NCI-H524 treated with DMSO at 0.1 percent for 48 hours (cell line): ENCODE results near the gene CCDC57.
A peak's percentile ranks its signal among the peaks of the same experiment; 100 is the strongest.

ENCODE experiments used
- DNase-seq: peaks from one replicate; lab custom pipeline; 2025; lab: John Stamatoyannopoulos, UW

CCDC57 gene

DNA sequence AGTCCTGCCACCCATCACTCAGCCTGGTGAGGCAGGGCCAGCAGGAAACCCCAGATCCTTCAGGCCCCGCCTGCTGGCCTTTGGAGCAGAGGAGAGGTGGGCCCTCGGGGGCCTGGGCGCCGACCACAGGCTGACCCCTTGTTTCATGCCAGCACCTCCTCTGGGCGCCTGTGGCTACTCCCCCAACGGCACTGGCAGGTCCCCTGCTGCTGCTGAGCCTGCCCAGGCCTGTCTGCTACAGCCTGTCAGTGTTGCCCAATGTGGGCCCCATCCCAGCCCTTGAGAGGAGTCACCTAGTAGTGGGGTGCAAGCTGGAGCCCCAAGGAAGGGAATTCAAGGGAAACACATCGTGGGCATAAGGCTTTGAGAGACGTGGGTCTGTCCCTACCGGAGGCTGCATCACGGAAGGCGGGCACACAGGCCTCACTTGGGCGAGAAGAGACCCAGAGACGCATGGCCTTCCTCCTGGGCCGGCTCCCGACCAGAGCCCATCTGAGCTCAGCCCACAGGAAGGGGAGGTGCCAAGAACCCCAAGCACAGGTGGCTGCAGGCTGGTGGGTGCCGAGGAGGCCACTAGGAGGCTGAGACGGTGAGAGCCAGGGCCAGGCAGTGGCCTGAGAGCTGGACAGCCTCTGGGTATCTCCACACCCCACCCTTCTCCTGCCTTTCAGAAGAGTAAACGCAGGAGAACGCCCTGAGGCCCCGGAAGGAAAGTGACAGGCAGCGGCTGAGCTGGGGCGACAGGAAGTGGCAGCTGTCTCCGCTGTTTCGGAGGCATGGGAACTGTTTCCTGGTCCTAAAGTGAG is 106.6 kb downstream of the CCDC57 start:
- peak; percentile 49 for DNase-seq

DNA sequence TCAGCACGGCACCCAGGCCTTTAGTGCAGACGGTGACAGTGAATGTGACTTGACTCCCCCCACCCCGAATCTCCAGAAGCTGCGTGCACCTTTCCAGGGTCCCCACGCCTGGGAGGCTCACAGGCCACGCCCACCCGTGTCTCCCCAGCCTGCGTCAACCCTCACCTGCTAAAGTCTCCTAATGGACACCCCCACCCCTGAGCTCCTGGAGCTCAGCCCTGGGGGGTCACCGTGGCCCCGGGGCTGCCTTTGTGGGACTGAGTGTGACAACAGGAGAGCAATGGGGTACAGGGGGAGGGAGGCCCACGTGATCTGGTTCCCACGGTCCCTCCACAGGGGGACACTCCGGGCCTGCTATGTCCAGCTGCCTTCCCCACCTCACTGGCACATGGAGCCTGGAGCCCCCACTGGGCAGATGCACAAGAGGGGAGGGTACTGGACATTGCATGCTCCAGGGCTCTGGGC is 107.2 kb downstream of the CCDC57 start:
- DNase-seq, result no peak

DNA sequence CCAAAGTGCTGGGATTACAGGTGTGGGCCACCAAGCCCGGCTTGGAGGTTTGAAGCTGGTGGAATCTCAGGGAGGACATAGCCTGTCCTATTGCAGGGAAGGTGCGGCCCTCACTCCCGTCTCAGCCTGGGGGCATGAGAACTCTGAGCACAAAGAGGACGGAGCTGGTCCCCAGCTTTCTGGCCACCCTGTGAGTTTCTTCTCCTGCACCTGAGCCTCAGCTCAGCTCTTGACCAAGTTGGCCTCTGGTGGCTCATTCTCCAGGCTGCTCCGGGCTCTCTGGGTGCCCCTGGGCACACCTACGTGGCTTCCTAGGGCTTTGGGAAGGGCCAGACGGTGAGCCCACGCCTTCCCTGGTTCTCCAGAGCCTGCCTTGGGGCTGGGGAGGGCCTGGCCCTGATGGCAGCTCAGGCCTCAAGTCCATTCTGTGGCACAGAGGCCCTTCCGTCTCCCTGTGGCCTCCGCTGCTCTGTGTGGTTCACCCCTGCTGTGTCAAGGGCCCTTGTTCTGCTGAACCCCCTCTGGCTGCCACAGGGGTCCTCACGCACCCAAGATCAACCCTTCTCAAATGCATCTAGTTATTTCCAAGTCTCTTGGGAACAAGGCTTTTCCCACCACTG is 107.7 kb downstream of the CCDC57 start:
- DNase-seq, result no peak

DNA sequence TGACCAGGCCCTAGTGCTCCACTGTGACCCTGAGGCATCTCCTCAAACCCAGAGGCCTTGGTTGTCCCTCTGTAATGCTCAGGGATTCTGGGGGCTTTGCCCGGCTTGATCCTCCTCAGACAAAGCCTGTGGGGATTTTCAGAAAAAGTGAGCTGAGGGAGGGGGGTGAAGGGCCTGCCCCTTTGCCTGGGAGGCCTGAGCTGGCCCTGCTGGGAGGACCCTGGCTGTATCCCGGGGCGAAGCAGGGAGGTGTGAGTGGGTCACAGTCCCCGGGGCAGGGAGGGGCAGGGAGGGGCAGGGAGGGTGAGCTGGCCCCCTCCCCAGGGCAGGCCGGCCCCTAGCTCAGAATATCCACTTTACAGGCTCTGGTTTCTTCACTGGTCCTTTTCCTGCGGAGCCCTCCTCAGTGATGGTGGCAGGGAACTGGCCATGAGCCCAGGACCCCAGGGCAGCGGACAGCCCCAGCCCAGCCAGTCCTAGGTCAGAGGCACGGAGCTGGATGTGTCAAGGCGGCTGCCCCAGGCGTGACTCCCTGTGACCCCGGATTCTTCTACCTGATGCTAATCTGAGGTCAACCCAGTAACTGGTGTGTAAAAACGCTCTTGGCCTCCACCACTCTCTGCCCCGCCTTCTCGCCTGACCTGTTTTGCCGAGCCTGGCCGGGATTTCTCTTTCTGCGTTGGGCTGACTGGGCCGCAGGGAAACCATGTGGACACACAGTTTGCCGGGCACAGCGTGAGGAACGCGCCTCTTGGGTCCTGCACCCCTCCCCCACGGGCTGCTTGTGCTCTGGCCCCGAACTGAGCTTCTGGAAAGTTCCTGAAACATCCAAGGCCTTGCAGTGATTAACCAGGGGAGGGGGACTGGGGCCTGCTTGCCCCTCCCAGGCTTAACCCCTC is 108.8 kb downstream of the CCDC57 start:
- no peak for DNase-seq

DNA sequence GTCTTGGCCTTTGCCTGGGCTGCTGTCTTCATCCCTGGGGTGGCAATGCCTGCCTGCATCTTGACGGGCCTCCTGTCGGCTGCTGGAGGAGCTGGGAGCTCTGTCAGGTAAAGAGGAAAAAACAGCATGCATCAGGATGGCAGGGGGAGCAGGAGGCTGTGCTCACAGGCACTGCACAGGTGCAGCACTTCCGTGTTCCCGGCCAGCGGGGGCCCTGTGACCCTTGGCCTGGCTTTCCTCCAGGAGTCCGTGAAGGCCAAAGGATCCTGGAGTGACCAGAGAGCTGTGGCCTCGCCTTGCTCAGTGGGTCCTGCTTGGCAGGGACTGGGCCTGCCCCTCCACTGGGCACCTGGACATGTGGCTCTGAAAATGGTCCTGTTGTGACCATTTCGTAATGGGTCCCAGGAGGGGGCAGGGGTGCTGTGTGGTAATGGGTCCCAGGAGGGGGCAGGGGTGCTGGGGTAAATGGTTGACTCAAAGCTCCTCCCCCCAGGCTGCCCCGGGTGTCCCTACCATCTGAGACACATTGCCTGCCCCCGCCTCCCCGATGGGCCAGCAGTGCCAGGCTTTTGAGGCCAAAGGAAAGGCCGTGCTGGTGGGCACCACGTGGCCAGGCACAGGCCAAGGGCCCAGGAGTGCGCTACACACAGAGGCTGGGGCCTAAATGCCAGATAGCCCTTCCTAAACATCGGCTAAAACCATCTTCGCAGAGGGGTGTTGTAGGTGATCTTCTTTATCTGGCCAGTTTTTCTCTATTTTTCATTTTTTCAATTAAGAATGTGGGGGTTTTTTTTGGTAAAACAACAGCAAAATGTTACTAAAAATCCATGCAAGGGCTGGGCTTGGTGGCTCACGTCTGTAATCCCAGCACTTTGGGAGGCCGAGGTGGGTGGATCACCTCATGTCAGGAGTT is 110.6 kb downstream of the CCDC57 start:
- DNase-seq, result no peak

DNA sequence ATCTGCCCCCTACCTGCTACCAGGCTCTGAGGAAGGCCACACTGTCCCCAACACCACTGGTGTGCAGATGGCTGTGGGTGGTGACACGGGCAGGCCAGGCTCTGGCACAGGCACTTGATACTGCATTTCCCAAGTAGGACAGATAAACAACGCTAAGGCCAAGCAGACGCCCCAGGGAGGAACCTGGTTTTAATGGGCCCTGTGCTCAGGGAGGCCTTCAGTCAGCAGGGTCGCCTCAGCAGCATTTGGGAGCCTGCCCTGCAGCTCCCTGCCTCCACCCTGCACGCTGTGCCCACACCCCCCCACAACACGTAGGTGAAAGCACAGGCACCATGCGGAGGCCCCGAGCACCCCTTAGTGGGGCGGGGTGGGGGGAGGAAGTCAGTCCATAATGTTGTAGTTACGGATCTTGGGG is 111.3 kb downstream of the CCDC57 start:
- no peak for DNase-seq

GRCh38 chr17:82100502-82101298 is 111.9 kb downstream of the CCDC57 start:
- no peak for DNase-seq

DNA sequence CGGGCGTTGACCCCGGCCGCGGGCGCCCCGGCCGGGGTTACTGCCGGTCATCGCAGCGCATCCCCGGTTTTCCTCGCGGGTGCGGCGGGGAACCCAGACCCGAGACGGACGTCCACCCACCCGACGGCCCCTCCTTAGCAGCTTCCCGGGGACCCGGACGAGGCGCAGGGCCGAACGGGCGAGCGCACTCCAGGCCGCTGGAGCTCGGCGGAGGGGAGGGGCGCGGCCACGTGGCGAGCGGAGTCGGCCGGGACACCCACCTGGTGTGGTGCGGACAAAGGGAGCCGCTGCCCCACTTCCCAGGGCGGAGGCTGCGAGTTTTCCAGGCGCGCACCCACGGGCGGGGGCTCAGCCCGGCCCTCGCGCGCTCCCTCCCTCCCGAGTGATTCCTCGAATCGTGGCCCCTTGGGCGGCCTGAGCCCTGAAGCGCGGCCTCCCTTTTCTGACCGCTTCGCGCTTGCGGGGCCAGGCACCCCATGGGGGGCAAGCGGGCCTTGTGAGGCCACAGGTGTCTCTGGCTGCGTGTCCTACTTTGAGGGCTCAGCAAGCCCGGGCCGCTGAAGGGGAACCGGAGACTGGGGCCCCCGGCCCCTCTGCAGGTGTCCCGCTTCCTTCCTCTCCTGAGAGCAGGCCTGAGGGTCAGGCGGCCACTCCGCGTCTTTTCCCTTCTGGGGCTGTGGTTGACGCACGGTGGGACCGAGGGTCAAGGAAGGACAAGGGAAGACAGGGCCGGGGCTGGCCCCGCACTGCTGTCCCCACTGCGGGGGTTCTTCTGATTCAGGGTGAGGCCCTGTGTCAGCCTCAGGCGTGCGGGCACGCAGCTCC is 113.5 kb downstream of the CCDC57 start:
- DNase-seq, result no peak

GRCh38 chr17:82098169-82098938 is 114.3 kb downstream of the CCDC57 start, which contains the start of gene FASN:
Gene FASN, minus strand, starts transcription at chr17:82098236. Its CDS starts 1,791 bp downstream, at chr17:82096445.
- peak; percentile 70 for DNase-seq

- DNase-seq, result no peak
These were observed 114.8 kb downstream of the CCDC57 start for GRCh38 chr17:82097919-82098168.

DNA sequence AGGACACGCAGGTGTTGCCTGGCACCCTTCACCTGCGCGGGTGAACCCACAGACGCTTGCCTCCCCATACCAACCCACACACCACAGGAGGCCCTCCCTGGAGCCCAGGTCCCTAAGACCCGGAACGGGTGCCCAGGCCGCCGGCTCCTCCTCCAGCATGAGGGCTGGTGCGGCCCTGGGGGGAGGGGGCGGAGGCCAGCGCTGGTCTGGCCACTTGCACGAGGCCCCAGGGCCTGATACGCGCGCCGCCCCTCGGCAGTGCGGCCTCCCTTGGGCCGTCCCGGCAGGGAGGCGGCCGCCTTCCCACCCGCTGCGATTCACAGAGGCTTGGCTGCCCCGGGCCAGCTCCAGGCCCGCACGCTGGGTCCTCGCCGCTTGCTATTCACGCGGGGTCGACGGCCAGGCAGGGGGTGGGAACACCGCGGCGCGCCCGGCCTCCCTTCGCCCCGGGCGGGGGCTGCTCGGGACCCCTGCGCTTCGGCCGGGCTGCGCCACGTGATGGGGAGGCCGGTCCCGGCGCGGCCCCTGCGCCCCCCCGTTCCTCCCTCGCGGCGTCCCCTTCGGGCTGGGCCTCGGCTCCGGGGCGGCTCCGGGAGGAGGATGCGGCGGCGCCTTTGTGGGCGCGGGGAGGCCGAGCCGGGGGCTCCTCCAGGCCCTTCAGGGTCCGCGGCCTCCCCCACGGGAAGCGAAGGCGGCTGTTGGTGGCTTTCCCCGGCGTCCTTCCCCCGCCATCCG is 115.3 kb downstream of the CCDC57 start:
- no peak for DNase-seq

GRCh38 chr17:82096709-82097183 is 115.9 kb downstream of the CCDC57 start:
- no peak for DNase-seq

- DNase-seq, result no peak
These were observed 116.6 kb downstream of the CCDC57 start for GRCh38 chr17:82095777-82096708.

GRCh38 chr17:82094931-82095776 is 117.5 kb downstream of the CCDC57 start:
- no peak for DNase-seq

DNA sequence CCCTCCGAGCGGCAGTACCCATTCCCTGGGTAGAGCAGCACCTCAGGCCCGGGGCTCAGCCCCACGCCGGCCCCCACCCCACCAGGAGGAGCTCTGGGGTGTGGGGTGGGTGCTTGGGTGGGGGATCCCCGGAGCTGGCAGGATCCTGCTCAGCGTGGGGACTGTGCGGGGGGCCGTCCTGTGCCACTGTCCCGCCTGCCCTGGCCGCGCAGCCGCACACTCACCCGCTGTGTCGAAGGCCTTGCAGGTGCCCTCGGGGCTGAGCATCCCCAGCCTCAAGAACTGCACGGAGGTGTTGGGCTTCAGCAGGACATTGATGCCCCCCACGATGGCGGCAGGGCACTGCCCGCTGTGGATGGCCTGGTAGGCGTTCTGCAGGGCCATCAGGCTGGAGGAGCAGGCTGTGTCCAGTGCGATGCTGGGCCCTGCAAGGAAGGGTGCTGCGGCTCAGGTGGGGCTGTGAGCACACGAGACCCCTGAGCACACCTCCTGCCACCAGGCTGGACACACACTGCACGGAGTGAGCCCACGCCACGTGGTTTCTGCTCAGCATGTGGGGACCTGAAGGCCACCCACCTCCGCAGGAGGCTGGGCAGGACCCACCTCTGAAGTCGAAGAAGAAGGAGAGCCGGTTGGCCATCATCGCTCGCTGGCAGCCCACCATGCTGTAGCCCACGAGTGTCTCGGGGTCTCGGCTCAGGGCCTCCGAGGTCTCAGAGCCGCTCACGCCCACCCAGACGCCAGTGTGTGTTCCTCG is 119.5 kb downstream of the CCDC57 start:
- no peak for DNase-seq
